ENCODE results near the gene CENPP.

Gene CENPP

GRCh38 chr9:92506184-92506857, 180.6 kb downstream of the CENPP start:
- Histone ChIP-seq H2AFZ (ENCODE audit: low read depth, low read length, severe bottlenecking) (no peak overlapping the region), H3K4me3 (ENCODE audit: insufficient read depth, low read length, poor library complexity, severe bottlenecking) (no peak overlapping the region), H3K79me2 (ENCODE audit: insufficient read depth, low read length) (no peaks in the 10 kb centered on the region), H3K9me2 (replicated peaks; ENCODE audit: insufficient read depth, low read length) (no peaks in the 10 kb centered on the region), H3K27ac (ENCODE audit: low read depth, low read length) (no peak overlapping the region), H3K4me2 (ENCODE audit: low read depth, low read length, poor library complexity, severe bottlenecking) (no peak overlapping the region), H3K9me3 (ENCODE audit: insufficient read depth, low read length) (no peaks in the 10 kb centered on the region), H3F3A (ENCODE audit: insufficient read depth) (no peaks in the 10 kb centered on the region), H3K27me3 (ENCODE audit: low read length) (no peaks in the 10 kb centered on the region), H3K9ac (ENCODE audit: low read length) (no peak overlapping the region), H3K36me3 (ENCODE audit: low read length) (no peaks in the 10 kb centered on the region), H4K20me1 (ENCODE audit: low read depth, low read length) (no peaks in the 10 kb centered on the region)
- TF ChIP-seq CTCF (IDR thresholded peaks at IDR 0.05; ENCODE audit: insufficient read depth, low read length, poor library complexity, severe bottlenecking) (no peak), EZH2phosphoT487 (conservative IDR thresholded peaks at IDR 0.05; ENCODE audit: low read length) (no peak)

GRCh38 chr9:92507005-92507404, 181.3 kb downstream of the CENPP start:
- Histone ChIP-seq H3K36me3 (ENCODE audit: low read length) (no peaks in the 10 kb centered on the region), H3K9me2 (replicated peaks; ENCODE audit: insufficient read depth, low read length) (no peaks in the 10 kb centered on the region), H3K4me2 (ENCODE audit: low read depth, low read length, poor library complexity, severe bottlenecking) (no peak overlapping the region), H3K27ac (ENCODE audit: low read depth, low read length) (no peak overlapping the region), H3K27me3 (ENCODE audit: low read length) (no peaks in the 10 kb centered on the region), H3K4me3 (ENCODE audit: insufficient read depth, low read length, poor library complexity, severe bottlenecking) (no peak overlapping the region), H3F3A (ENCODE audit: insufficient read depth) (no peaks in the 10 kb centered on the region), H3K9me3 (ENCODE audit: insufficient read depth, low read length) (no peaks in the 10 kb centered on the region), H3K9ac (ENCODE audit: low read length) (no peak overlapping the region), H4K20me1 (ENCODE audit: low read depth, low read length) (no peaks in the 10 kb centered on the region), H3K79me2 (ENCODE audit: insufficient read depth, low read length) (no peaks in the 10 kb centered on the region), H2AFZ (ENCODE audit: low read depth, low read length, severe bottlenecking) (no peak overlapping the region)
- no peak for TF ChIP-seq CTCF (IDR thresholded peaks at IDR 0.05; ENCODE audit: insufficient read depth, low read length, poor library complexity, severe bottlenecking)
- no peak for TF ChIP-seq EZH2phosphoT487 (conservative IDR thresholded peaks at IDR 0.05; ENCODE audit: low read length)

- Histone ChIP-seq H3K9me3 (ENCODE audit: insufficient read depth, low read length) (no peaks in the 10 kb centered on the region), H2AFZ (ENCODE audit: low read depth, low read length, severe bottlenecking) (no peak overlapping the region)
Measured at GRCh38 chr9:92507496-92507895, 181.7 kb downstream of the CENPP start.

More at GRCh38 chr9:92507496-92507895, 181.7 kb downstream of the CENPP start:
- no peaks in the 10 kb centered on the region for H3K27me3 ChIP-seq (ENCODE audit: low read length)
- H3K9me2 ChIP-seq (replicated peaks; ENCODE audit: insufficient read depth, low read length), result no peaks in the 10 kb centered on the region
- H3K79me2 ChIP-seq (ENCODE audit: insufficient read depth, low read length), result no peaks in the 10 kb centered on the region
- no peak overlapping the region for H3K9ac ChIP-seq (ENCODE audit: low read length)
- H3K4me2 ChIP-seq (ENCODE audit: low read depth, low read length, poor library complexity, severe bottlenecking), result no peak overlapping the region
- no peak overlapping the region for H3K27ac ChIP-seq (ENCODE audit: low read depth, low read length)
- H3K36me3 ChIP-seq (ENCODE audit: low read length), result no peaks in the 10 kb centered on the region
- no peak for TF ChIP-seq CTCF (IDR thresholded peaks at IDR 0.05; ENCODE audit: insufficient read depth, low read length, poor library complexity, severe bottlenecking)
- TF ChIP-seq EZH2phosphoT487 (conservative IDR thresholded peaks at IDR 0.05; ENCODE audit: low read length), result no peak
- H4K20me1 ChIP-seq (ENCODE audit: low read depth, low read length), result no peaks in the 10 kb centered on the region
- no peak overlapping the region for H3K4me3 ChIP-seq (ENCODE audit: insufficient read depth, low read length, poor library complexity, severe bottlenecking)
- no peaks in the 10 kb centered on the region for H3F3A ChIP-seq (ENCODE audit: insufficient read depth)
